ENCODE results near the gene PUS3.
"Not testable (repeated sequence)": the region's sequence is repeated elsewhere in the genome, so short reads cannot be mapped to it uniquely, and the experiment has no call there.

Gene PUS3

DNA sequence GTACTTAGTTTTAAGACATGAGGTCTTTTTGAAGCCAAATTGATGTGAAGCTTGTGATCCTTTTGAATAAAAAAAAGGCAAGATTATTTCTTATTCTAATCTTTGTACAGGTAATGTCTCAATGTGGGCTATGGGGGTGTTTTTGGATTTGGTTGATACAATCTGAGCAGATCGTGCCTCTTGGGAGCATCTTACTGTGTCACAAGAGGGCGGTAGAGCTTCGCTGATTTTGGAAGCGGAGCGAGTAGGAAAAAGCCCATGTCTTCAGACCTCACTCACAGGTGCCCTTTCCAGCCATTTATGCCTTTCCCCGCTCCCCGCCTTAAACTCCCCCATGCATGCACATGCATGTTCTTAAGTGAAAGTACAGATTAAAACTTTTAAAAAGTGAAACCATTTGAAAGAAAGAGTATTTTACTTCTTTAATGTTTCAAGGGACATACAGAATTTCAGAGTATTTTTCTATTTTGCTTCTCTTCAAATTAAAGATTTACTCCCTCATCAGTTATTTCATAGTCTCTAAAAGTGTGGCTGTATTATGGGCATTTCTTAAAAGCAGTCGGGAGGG lies 20.1 kb upstream of the PUS3 start:
- intact Hi-C loops (cut with DNase I; ENCODE audit: low total_unique reads): loop anchor here (5.0 kb wide), 1 partner anchor 269 kb away; no protein-coding TSS in a partner anchor
- no peak overlapping the region for H3K27ac ChIP-seq
- H3K36me3 ChIP-seq: no peaks in the 10 kb centered on the region
- H3K27me3 ChIP-seq: peaks cover 0 to 19% of the 10 kb centered on the region in 2 donors
- DNase-seq: peak in 1 of 2 donors; percentile 59
- H3K4me3 ChIP-seq: no peak overlapping the region
- TF ChIP-seq CTCF (IDR thresholded peaks at IDR 0.05): peak; percentile 78 to 80
- no peaks in the 10 kb centered on the region for H3K9me3 ChIP-seq
- no peaks in the 10 kb centered on the region for H3K4me1 ChIP-seq

DNA sequence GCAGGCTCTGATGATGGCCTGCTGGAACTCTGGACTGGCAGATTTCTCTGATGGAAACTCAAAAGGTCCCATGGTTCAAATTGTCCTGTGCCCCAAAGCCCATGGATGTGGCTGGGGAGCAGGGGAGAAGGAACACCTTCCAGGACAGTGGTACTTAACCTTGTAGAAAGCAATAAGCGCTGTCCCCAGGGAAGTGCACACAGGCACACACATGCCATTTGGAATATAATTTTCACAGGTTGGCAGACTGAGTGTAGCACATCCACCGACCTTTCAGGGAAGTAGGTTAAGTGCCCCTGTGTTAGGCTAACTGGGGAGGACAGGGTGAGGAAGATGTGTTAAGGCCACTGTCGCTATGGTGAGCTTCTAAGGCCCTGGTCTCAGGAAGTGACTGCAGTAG lies 19.1 kb upstream of the PUS3 start:
- no peak overlapping the region for H3K27ac ChIP-seq
- H3K9me3 ChIP-seq: no peaks in the 10 kb centered on the region
- no peaks in the 10 kb centered on the region for H3K36me3 ChIP-seq
- no peak overlapping the region for H3K4me3 ChIP-seq
- no peaks in the 10 kb centered on the region for H3K4me1 ChIP-seq
- no peak for TF ChIP-seq CTCF (IDR thresholded peaks at IDR 0.05)
- no peak for DNase-seq
- intact Hi-C loops (cut with DNase I; ENCODE audit: low total_unique reads): loop anchor here (5.0 kb wide), 1 partner anchor 270 kb away; no protein-coding TSS in a partner anchor
- H3K27me3 ChIP-seq: peaks cover 0 to 20% of the 10 kb centered on the region in 2 donors

- H3K9me3 ChIP-seq: no peaks in the 10 kb centered on the region
- H3K27ac ChIP-seq: no peak overlapping the region
- DNase-seq: no peak
- H3K4me3 ChIP-seq: no peak overlapping the region
- no peaks in the 10 kb centered on the region for H3K36me3 ChIP-seq
- intact Hi-C loops (cut with DNase I; ENCODE audit: low total_unique reads): loop anchor here (5.0 kb wide), 1 partner anchor 271 kb away; no protein-coding TSS in a partner anchor
- no peak for TF ChIP-seq CTCF (IDR thresholded peaks at IDR 0.05)
- H3K4me1 ChIP-seq: no peaks in the 10 kb centered on the region
- peaks cover 0 to 24% of the 10 kb centered on the region in 2 donors for H3K27me3 ChIP-seq
Measured at GRCh38 chr11:125921042-125921441, 18.0 kb upstream of the PUS3 start.

DNA sequence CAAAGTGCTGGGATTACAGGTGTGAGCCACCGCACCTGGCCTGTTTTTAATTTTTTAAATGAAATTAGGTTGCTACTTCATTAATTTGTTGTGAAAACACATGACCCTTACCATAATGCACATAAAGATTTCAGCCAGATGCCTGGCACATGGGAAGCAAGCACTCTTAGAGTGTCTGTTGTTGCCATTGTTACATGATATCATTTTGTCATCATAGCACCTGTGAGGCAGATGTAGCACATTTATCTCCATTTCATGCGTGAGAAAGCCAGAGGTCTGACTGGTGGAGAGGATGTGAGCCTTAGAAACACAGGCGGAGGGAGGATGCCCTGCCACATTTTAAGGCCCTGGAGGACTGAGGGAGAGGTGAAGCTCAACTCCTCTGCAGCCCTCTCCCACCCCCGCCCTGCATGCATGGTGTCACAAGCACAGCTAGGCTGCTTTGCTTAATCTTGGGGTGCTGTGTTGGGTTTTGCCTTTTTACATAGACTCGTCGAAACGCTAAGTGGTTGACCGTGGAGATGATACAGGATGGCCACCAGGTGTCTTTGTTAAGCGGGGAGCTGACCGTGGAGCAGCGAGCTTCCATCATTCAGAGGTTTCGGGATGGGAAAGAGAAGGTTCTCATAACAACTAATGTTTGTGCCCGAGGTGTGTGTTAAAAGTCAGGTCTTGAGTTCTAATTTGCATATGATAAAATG lies 15.3 kb upstream of the PUS3 start:
- no peaks in the 10 kb centered on the region for H3K36me3 ChIP-seq
- no peak for DNase-seq
- TF ChIP-seq CTCF (IDR thresholded peaks at IDR 0.05): no peak
- peaks cover 0 to 31% of the 10 kb centered on the region in 2 donors for H3K27me3 ChIP-seq
- no peak overlapping the region for H3K4me3 ChIP-seq
- no peaks in the 10 kb centered on the region for H3K4me1 ChIP-seq
- no peaks in the 10 kb centered on the region for H3K9me3 ChIP-seq
- intact Hi-C loops (cut with DNase I; ENCODE audit: low total_unique reads): no loop called here
- H3K27ac ChIP-seq: no peak overlapping the region

GRCh38 chr11:125916683-125917347 lies 13.8 kb upstream of the PUS3 start:
- Histone ChIP-seq H3K9me3 (no peaks in the 10 kb centered on the region), H3K27me3 (peaks cover 0 to 34% of the 10 kb centered on the region in 2 donors), H3K36me3 (no peaks in the 10 kb centered on the region), H3K4me3 (no peak overlapping the region), H3K4me1 (no peaks in the 10 kb centered on the region), H3K27ac (no peak overlapping the region)
- intact Hi-C loops (cut with DNase I; ENCODE audit: low total_unique reads): no loop called here
- TF ChIP-seq CTCF (IDR thresholded peaks at IDR 0.05): no peak
- no peak for DNase-seq

GRCh38 chr11:125914601-125915000 lies 11.6 kb upstream of the PUS3 start:
- H3K4me1 ChIP-seq, H3K36me3 ChIP-seq, H3K9me3 ChIP-seq, DNase-seq, H3K27ac ChIP-seq, H3K4me3 ChIP-seq: not testable (repeated sequence)
- intact Hi-C loops (cut with DNase I; ENCODE audit: low total_unique reads): loop anchor here (5.0 kb wide), 1 partner anchor 288 kb away; no protein-coding TSS in a partner anchor
- H3K27me3 ChIP-seq: peaks cover 0 to 30% of the 10 kb centered on the region in 2 donors

All from tibial artery (tissue), 4 donors.